MM.1S (cell line): ENCODE data around the gene ADK.

Source experiments
- DNase-seq: peaks from one replicate; pipeline ENCODE4 v3.0.0-alpha.2; 2015
- H2AFZ ChIP-seq: fragments of 300-600 bp; sonication (generic); 2 replicates; pipeline ENCODE4 v1.6.0; 2016; ENCODE audit warnings: antibody characterized with exemption, low read length
- H3F3A ChIP-seq: fragments of 300-600 bp; sonication (generic); 2 replicates; pipeline ENCODE4 v1.6.1; 2016; ENCODE audit warnings: mild to moderate bottlenecking, antibody characterized with exemption, low read length, moderate library complexity, mixed read lengths; ENCODE audit not compliant: insufficient read depth
- H3K27ac ChIP-seq: fragments of 300-600 bp; sonication (generic); 2 replicates; pipeline ENCODE4 v1.5.1; 2016; ENCODE audit warnings: mild to moderate bottlenecking, low read length
- H3K27me3 ChIP-seq: fragments of 300-600 bp; sonication (generic); replicated peaks from 2 replicates; pipeline ENCODE4 v1.6.0; 2016; ENCODE audit warnings: low read length; ENCODE audit not compliant: insufficient read depth
- H3K36me3 ChIP-seq: fragments of 300-600 bp; sonication (generic); replicated peaks from 2 replicates; pipeline ENCODE4 v1.6.1; 2016; ENCODE audit warnings: mild to moderate bottlenecking, low read length, mixed read lengths; ENCODE audit not compliant: insufficient read depth
- H3K4me1 ChIP-seq: fragments of 300-600 bp; sonication (generic); 2 replicates; pipeline ENCODE4 v1.6.1; 2016; ENCODE audit warnings: low read length, mixed read lengths
- H3K4me2 ChIP-seq: fragments of 300-600 bp; sonication (generic); 2 replicates; pipeline ENCODE4 v1.6.0; 2016; ENCODE audit warnings: low read depth, low read length
- H3K4me3 ChIP-seq: fragments of 300-600 bp; sonication (generic); 2 replicates; pipeline ENCODE4 v1.5.1; 2016; ENCODE audit warnings: low read length, mixed read lengths
- H3K79me2 ChIP-seq: fragments of 300-600 bp; sonication (generic); 2 replicates; pipeline ENCODE4 v1.6.1; 2016; ENCODE audit warnings: mixed run types, low read length, mixed read lengths
- H3K9ac ChIP-seq: fragments of 300-600 bp; sonication (generic); 2 replicates; pipeline ENCODE4 v1.6.1; 2016; ENCODE audit warnings: low read length, mixed read lengths
- H3K9me2 ChIP-seq: fragments of 300-600 bp; sonication (generic); replicated peaks from 2 replicates; pipeline ENCODE4 v1.6.1; 2016; ENCODE audit warnings: mild to moderate bottlenecking, low read length, mixed read lengths; ENCODE audit not compliant: insufficient read depth
- H3K9me3 ChIP-seq: fragments of 300-600 bp; sonication (generic); replicated peaks from 2 replicates; pipeline ENCODE4 v1.6.1; 2016; ENCODE audit warnings: mild to moderate bottlenecking, low read length, mixed read lengths; ENCODE audit not compliant: insufficient read depth
- H4K20me1 ChIP-seq: fragments of 300-600 bp; sonication (generic); 2 replicates; pipeline ENCODE4 v1.6.1; 2016; ENCODE audit warnings: mild to moderate bottlenecking, low read length, moderate library complexity, mixed read lengths; ENCODE audit not compliant: insufficient read depth
- CTCF ChIP-seq: fragments of 300-600 bp; sonication (generic); IDR thresholded peaks from 2 replicates; pipeline ENCODE4 v1.5.1; 2016; ENCODE audit warnings: antibody characterized with exemption, low read length, mixed read lengths
- EZH2 ChIP-seq: fragments of 300-600 bp; sonication (generic); optimal IDR thresholded peaks from 2 replicates; pipeline ENCODE3; 2017; ENCODE audit warnings: low read depth, mild to moderate bottlenecking, antibody characterized with exemption, low read length, mixed read lengths
- EZH2phosphoT487 ChIP-seq: fragments of 300-600 bp; sonication (generic); IDR thresholded peaks from 2 replicates; pipeline ENCODE4 v1.6.1; 2018; ENCODE audit warnings: antibody characterized with exemption, low read length

The ADK gene

DNA sequence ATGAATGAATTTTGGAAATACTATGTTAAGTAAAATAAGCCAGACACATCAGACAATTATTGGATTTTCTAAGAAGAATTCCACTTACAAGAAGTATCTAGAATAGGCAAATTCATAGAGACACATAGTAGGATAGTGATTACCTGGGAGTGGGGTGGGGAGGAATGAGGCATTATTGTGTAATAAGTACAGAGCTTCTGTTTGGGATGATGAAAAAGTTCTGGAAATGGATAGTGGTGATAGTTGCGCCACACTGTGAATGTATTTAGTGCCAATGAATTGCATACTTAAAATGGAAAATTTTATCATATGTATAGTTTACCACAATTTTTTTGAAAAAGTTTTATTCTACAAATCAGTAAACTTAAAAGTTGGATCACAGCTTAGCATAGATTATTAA is 378.2 kb downstream of the ADK start:
- Histone ChIP-seq H3K4me2 (no peak overlapping the region), H3K4me1 (no peaks in the 10 kb centered on the region), H3K36me3 (no peaks in the 10 kb centered on the region), H3K27me3 (no peaks in the 10 kb centered on the region), H3K79me2 (no peaks in the 10 kb centered on the region), H3K9ac (no peak overlapping the region), H3K4me3 (no peak overlapping the region), H2AFZ (no peak overlapping the region), H4K20me1 (no peaks in the 10 kb centered on the region), H3K9me2 (no peaks in the 10 kb centered on the region), H3K27ac (no peak overlapping the region), H3K9me3 (no peaks in the 10 kb centered on the region), H3F3A (no peaks in the 10 kb centered on the region)
- TF ChIP-seq CTCF (no peak), EZH2 (no peak), EZH2phosphoT487 (no peak)
- no peak for DNase-seq

- Histone ChIP-seq H3K9ac (no peak overlapping the region), H3K9me2 (no peaks in the 10 kb centered on the region), H3F3A (no peaks in the 10 kb centered on the region), H2AFZ (no peak overlapping the region), H3K4me2 (no peak overlapping the region), H3K9me3 (no peaks in the 10 kb centered on the region), H3K27ac (no peak overlapping the region), H3K27me3 (no peaks in the 10 kb centered on the region), H4K20me1 (no peaks in the 10 kb centered on the region), H3K4me1 (no peaks in the 10 kb centered on the region), H3K36me3 (no peaks in the 10 kb centered on the region), H3K79me2 (no peaks in the 10 kb centered on the region), H3K4me3 (no peak overlapping the region)
- DNase-seq: no peak
- no peak for TF ChIP-seq CTCF
- no peak for TF ChIP-seq EZH2
- no peak for TF ChIP-seq EZH2phosphoT487
Measured at GRCh38 chr10:74530981-74531380, 380.0 kb downstream of the ADK start.

GRCh38 chr10:74539317-74539716 is 388.3 kb downstream of the ADK start:
- H3K79me2 ChIP-seq: no peaks in the 10 kb centered on the region
- no peaks in the 10 kb centered on the region for H3K4me1 ChIP-seq
- no peak overlapping the region for H3K27ac ChIP-seq
- no peak overlapping the region for H2AFZ ChIP-seq
- TF ChIP-seq EZH2: no peak
- TF ChIP-seq EZH2phosphoT487: no peak
- no peak for TF ChIP-seq CTCF
- H4K20me1 ChIP-seq: no peaks in the 10 kb centered on the region
- H3K9me3 ChIP-seq: no peaks in the 10 kb centered on the region
- H3K4me3 ChIP-seq: no peak overlapping the region
- H3K9ac ChIP-seq: no peak overlapping the region
- DNase-seq: no peak
- H3K4me2 ChIP-seq: no peak overlapping the region
- no peaks in the 10 kb centered on the region; the same call in 1 of the 2 replicates for H3K36me3 ChIP-seq
- H3F3A ChIP-seq: no peaks in the 10 kb centered on the region
- no peaks in the 10 kb centered on the region for H3K27me3 ChIP-seq
- no peaks in the 10 kb centered on the region for H3K9me2 ChIP-seq

DNA sequence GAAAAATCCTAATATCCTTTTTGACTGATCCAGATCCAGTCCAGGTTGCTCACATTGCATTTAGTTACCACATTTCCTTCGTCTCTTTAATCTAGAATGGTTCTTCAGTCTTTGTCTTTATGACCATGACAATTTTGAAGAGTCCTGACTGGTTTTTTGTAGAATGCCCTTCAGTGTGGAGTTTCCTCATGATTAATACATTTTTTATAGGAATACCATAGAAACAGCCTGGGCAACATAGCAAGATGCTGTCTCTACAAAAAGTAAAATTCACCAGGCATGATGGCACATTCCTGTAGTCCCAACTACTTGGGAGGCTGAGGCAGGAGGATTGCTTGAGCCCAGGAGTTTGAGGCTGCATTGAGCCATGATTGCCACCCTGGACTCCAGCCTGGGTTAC is 390.4 kb downstream of the ADK start:
- Histone ChIP-seq H3K27ac (no peak overlapping the region), H3K9me2 (no peaks in the 10 kb centered on the region), H3K4me1 (no peaks in the 10 kb centered on the region), H3K4me3 (no peak overlapping the region), H3K36me3 (no peaks in the 10 kb centered on the region; the same call in 1 of the 2 replicates), H3F3A (no peaks in the 10 kb centered on the region), H3K9me3 (no peaks in the 10 kb centered on the region), H3K4me2 (no peak overlapping the region), H3K27me3 (no peaks in the 10 kb centered on the region), H4K20me1 (no peaks in the 10 kb centered on the region), H3K79me2 (no peaks in the 10 kb centered on the region), H3K9ac (no peak overlapping the region), H2AFZ (no peak overlapping the region)
- TF ChIP-seq EZH2 (no peak), EZH2phosphoT487 (no peak), CTCF (no peak)
- no peak for DNase-seq
